Peyer's patch (tissue), 4 donors: Measurements from ENCODE around the gene DYRK4. TPM values are rescaled to one million over a fixed set of nuclear protein-coding genes. Genes with fewer than 3 reads are reported as not detected.

Source experiments
- DNase-seq, 3 donors: peaks; one replicate each; pipeline ENCODE4 v3.0.0-alpha.2; 2017 to 2019
- H3K27ac ChIP-seq, 4 donors: fragments of 200-600 bp; sonication (generic); one replicate each; pipeline ENCODE4 v1.5.1; 2016 to 2019
- H3K27me3 ChIP-seq, 2 donors: fragments of 200-600 bp; sonication (generic); one replicate each; pipeline ENCODE4 v1.5.1; 2019
- H3K36me3 ChIP-seq, 3 donors: fragments of 200-600 bp; sonication (generic); one replicate each; pipeline ENCODE4 v1.5.1; 2016 to 2019
- H3K4me1 ChIP-seq, 4 donors: fragments of 200-600 bp; sonication (generic); one replicate each; pipeline ENCODE4 v1.5.1; 2016 to 2019
- H3K4me3 ChIP-seq, 4 donors: fragments of 200-600 bp; sonication (generic); 1 replicate in 3 of 4; 2 replicates in 1 of 4; pipeline ENCODE4 v1.5.1; 2016 to 2019; ENCODE audit warnings: mild to moderate bottlenecking in 1 of 4
- H3K9me3 ChIP-seq, 4 donors: fragments of 200-600 bp; sonication (generic); one replicate each; pipeline ENCODE4 v1.5.1; 2016 to 2019; ENCODE audit warnings: mild to moderate bottlenecking in 1 of 4
- POLR2A ChIP-seq, 2 donors: fragments of 450-650 bp; IDR thresholded peaks; one replicate each; pipeline ENCODE4 v1.5.1; 2017; ENCODE audit warnings: antibody characterized with exemption in 2 of 2, mild to moderate bottlenecking in 2 of 2, moderate library complexity in 2 of 2
- total RNA-seq, 4 donors: library from RNA; depleted of rRNA; stranded (reverse); fragments of >200 nt; gene quantifications; one replicate each; pipeline ENCODE4 v1.1.0, GENCODE V29; 2016
- TF ChIP-seq, protein P1 (sequence below), 6 experiments: fragments of 450-650 bp in 4 of 6; fragments of 200-600 bp in 2 of 6; sonication (generic) in 1 of 6; IDR thresholded peaks; one replicate each; pipeline ENCODE4 v1.5.1; 2017 to 2019; ENCODE audit warnings: antibody characterized with exemption in 6 of 6, mild to moderate bottlenecking in 3 of 6, moderate library complexity in 1 of 6

Gene DYRK4
- total RNA-seq, 4 donors from 2014 or later = 13.1 to 71.0 (median 27.4) TPM

GRCh38 chr12:4540170-4540569, 21.8 kb upstream of the DYRK4 start:
- H3K4me3 ChIP-seq = no peak overlapping the region
- H3K27ac ChIP-seq = no peak overlapping the region
- no peak for DNase-seq
- H3K9me3 ChIP-seq = no peaks in the 10 kb centered on the region
- TF ChIP-seq, protein P1, sequence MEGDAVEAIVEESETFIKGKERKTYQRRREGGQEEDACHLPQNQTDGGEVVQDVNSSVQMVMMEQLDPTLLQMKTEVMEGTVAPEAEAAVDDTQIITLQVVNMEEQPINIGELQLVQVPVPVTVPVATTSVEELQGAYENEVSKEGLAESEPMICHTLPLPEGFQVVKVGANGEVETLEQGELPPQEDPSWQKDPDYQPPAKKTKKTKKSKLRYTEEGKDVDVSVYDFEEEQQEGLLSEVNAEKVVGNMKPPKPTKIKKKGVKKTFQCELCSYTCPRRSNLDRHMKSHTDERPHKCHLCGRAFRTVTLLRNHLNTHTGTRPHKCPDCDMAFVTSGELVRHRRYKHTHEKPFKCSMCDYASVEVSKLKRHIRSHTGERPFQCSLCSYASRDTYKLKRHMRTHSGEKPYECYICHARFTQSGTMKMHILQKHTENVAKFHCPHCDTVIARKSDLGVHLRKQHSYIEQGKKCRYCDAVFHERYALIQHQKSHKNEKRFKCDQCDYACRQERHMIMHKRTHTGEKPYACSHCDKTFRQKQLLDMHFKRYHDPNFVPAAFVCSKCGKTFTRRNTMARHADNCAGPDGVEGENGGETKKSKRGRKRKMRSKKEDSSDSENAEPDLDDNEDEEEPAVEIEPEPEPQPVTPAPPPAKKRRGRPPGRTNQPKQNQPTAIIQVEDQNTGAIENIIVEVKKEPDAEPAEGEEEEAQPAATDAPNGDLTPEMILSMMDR (IDR thresholded peaks at IDR 0.05) = no peak
- TF ChIP-seq POLR2A (IDR thresholded peaks at IDR 0.05) = no peak
- H3K27me3 ChIP-seq = no peaks in the 10 kb centered on the region
- peaks cover 0 to 20% (median 2%) of the 10 kb centered on the region in 4 donors for H3K4me1 ChIP-seq
- peaks cover 0 to under 1% (median 0%) of the 10 kb centered on the region in 3 donors for H3K36me3 ChIP-seq

DNA sequence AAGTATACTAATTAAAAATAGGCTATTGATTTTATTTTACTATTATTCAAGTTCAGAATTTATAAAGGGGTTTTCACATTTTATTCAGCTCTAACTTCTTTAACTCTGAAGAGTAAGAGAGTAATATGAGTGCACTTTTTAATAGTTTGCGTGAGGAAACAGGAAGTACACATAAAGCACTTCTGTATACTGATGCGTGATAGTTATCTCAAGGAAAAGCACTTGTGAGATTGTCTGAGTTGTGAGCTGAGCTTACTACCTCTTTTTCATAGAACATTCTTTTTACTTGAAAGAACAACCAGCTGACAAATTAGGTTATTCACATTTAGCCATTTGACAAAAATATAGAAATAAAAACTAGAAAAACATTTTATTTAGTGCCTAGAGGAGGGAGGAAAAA, 21.4 kb upstream of the DYRK4 start:
- Histone ChIP-seq H3K27me3 (no peaks in the 10 kb centered on the region), H3K4me1 (peaks cover 0 to 20% (median 2%) of the 10 kb centered on the region in 4 donors), H3K27ac (no peak overlapping the region), H3K36me3 (no peaks in the 10 kb centered on the region), H3K9me3 (no peaks in the 10 kb centered on the region), H3K4me3 (no peak overlapping the region)
- no peak for DNase-seq
- TF ChIP-seq POLR2A (IDR thresholded peaks at IDR 0.05) = no peak
- TF ChIP-seq, protein P1 (IDR thresholded peaks at IDR 0.05) = no peak

DNA sequence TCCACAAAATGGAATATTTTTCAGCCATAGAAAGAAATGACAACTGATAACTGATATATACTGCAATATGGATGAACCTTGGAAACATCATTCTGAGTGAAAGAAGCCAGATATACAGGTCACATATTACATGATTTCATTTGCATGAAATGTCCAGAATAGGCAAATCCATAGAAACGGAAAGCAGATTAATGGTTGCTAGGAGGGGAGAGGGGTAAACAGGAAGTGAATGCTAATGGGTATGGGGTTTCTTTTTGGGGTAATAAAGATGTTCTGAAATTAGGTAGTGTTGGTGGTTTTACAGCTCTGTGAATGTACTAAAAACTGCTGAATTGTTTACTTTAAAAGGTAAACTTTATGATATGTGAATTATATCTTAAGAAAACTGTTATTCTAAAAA, 16.8 kb upstream of the DYRK4 start:
- no peak overlapping the region for H3K4me3 ChIP-seq
- no peaks in the 10 kb centered on the region for H3K4me1 ChIP-seq
- no peaks in the 10 kb centered on the region for H3K27me3 ChIP-seq
- no peak for DNase-seq
- H3K9me3 ChIP-seq = no peaks in the 10 kb centered on the region
- H3K36me3 ChIP-seq = no peaks in the 10 kb centered on the region
- no peak overlapping the region for H3K27ac ChIP-seq
- TF ChIP-seq, protein P1 (IDR thresholded peaks at IDR 0.05) = no peak
- TF ChIP-seq POLR2A (IDR thresholded peaks at IDR 0.05) = no peak

GRCh38 chr12:4552191-4552590, 9.8 kb upstream of the DYRK4 start:
- Histone ChIP-seq H3K27me3 (no peaks in the 10 kb centered on the region), H3K4me1 (no peaks in the 10 kb centered on the region), H3K36me3 (no peaks in the 10 kb centered on the region), H3K9me3 (no peaks in the 10 kb centered on the region), H3K27ac (no peak overlapping the region), H3K4me3 (no peak overlapping the region)
- TF ChIP-seq, protein P1 (IDR thresholded peaks at IDR 0.05) = no peak
- TF ChIP-seq POLR2A (IDR thresholded peaks at IDR 0.05) = no peak
- DNase-seq = no peak

GRCh38 chr12:4553943-4554342, 8.1 kb upstream of the DYRK4 start:
- H3K4me1 ChIP-seq = no peaks in the 10 kb centered on the region
- H3K4me3 ChIP-seq = no peak overlapping the region
- H3K27me3 ChIP-seq = no peaks in the 10 kb centered on the region
- no peaks in the 10 kb centered on the region for H3K36me3 ChIP-seq
- TF ChIP-seq, protein P1 (IDR thresholded peaks at IDR 0.05) = no peak
- TF ChIP-seq POLR2A (IDR thresholded peaks at IDR 0.05) = no peak
- no peak overlapping the region for H3K27ac ChIP-seq
- no peaks in the 10 kb centered on the region for H3K9me3 ChIP-seq
- no peak for DNase-seq

DNA sequence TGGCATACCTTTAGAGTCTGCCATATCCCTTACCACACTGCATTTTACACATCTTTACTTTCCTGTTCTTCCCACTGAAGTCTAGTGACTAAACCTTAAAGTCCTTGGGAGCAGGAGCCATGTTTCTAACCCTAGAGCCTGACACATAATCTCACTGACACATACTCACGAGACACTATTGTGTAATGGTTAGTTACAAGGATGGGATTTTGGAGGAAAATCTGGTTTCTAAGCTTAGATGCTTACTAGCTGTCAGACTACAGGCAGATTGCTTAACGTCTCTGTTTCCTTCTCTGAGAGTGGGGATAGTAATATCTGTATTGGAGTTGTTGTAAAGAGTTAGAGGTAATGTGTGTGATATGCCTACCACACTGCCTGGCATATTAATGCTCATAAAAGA, 6.2 kb upstream of the DYRK4 start:
- no peaks in the 10 kb centered on the region for H3K4me1 ChIP-seq
- H3K27ac ChIP-seq = no peak overlapping the region
- H3K36me3 ChIP-seq = no peaks in the 10 kb centered on the region
- no peak for DNase-seq
- no peak overlapping the region for H3K4me3 ChIP-seq
- no peaks in the 10 kb centered on the region for H3K27me3 ChIP-seq
- TF ChIP-seq, protein P1 (IDR thresholded peaks at IDR 0.05) = no peak
- no peak for TF ChIP-seq POLR2A (IDR thresholded peaks at IDR 0.05)
- H3K9me3 ChIP-seq = no peaks in the 10 kb centered on the region
